ENCODE measurements around the gene COPS6.
A peak's percentile ranks its signal among the peaks of the same experiment; 100 is the strongest.

Gene COPS6

DNA sequence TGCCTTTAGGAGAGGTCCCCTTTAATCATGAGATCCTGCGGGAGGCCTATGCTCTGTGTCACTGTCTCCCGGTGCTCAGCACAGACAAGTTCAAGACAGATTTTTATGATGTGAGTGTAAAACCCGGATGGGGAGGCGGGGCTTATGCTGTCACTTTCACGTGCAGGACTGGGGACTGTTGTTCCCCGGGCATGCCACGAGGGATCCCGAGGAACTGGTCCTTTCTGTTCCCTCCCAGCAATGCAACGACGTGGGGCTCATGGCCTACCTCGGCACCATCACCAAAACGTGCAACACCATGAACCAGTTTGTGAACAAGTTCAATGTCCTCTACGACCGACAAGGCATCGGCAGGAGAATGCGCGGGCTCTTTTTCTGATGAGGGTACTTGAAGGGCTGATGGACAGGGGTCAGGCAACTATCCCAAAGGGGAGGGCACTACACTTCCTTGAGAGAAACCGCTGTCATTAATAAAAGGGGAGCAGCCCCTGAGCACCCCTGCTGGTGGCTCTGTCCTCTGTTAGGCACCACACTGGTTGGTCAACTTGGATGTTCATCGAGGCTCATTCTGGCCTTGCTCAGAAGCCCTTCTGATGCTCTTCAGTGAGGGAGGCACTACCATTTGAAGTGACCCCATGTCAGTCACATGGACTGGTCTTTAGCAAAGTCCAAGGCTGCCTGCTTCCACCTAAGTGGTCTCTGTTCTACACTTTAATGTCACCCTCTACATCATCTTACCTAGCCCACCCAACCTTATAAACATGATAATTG, 2.8 kb downstream of the COPS6 start:
- no peak overlapping the region for H3K27ac ChIP-seq (ENCODE audit: insufficient read depth in 1 of 2, low read depth in 1 of 2, low read length in 2 of 2, poor library complexity in 1 of 2, severe bottlenecking in 2 of 2)
- CTCF ChIA-PET = interaction anchor here (1.1 to 2.0 kb wide), 4 partner anchors 9 to 40 kb away, joined by 3 to 7 read pairs (median 5); partner anchors contain the start of genes AP4M1 and MCM7
- no peaks in the 10 kb centered on the region for H3K9me3 ChIP-seq (ENCODE audit: control extremely low read depth in 1 of 5, control insufficient read depth in 4 of 5, insufficient read depth in 2 of 5, low read depth in 1 of 5, low read length in 4 of 5)
- H3K27me3 ChIP-seq (replicated peaks in 2 of 5; ENCODE audit: control insufficient read depth in 4 of 5, insufficient read depth in 5 of 5, low read length in 4 of 5) = no peaks in the 10 kb centered on the region
- peaks cover 0 to 20% (median 13%) of the 10 kb centered on the region in 4 experiments for H3K4me1 ChIP-seq (ENCODE audit: control extremely low read depth in 1 of 4, control insufficient read depth in 4 of 4, insufficient read depth in 4 of 4, low read length in 3 of 4)
- H3K36me3 ChIP-seq (ENCODE audit: control insufficient read depth in 4 of 4, insufficient read depth in 4 of 4, low read length in 3 of 4) = peaks cover 14 to 64% (median 55%) of the 10 kb centered on the region in 4 experiments
- POLR2A ChIA-PET = interaction anchor here (1.9 to 2.3 kb wide), 2 partner anchors 9 kb away, joined by 5 to 8 read pairs; partner anchors contain the start of gene MCM7
- H3K4me3 ChIP-seq (ENCODE audit: control insufficient read depth in 1 of 7, extremely low read depth in 1 of 7, insufficient read depth in 4 of 7, low read depth in 2 of 7, low read length in 6 of 7) = no peak overlapping the region
- DNase-seq = peak in 1 of 3 donors; percentile 25
- 90% methylated on average over 18 of the region's 19 CpGs for WGBS (ENCODE audit: insufficient coverage)

DNA sequence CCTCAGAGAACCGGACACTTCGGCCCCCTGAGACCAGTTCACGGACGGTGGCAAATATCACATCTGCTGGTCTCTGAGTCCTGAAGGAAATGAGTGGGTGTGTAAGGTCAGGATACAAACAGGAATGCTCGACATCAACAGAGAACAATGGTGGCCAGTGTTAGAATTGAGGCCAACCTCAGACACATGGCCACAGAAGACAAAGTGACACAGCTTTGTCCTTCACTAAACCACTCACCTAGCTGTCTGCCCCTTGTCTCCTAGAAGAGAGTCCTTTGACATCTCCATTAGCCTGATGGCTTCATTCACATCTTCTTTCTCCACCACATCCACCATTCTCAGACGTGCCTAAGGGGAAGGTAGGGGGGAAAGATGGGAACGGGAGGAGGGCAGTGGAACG, 4.3 kb downstream of the COPS6 start:
- peaks cover 0 to 17% (median 11%) of the 10 kb centered on the region in 4 experiments for H3K4me1 ChIP-seq (ENCODE audit: control extremely low read depth in 1 of 4, control insufficient read depth in 4 of 4, insufficient read depth in 4 of 4, low read length in 3 of 4)
- CTCF ChIA-PET = interaction anchor here (1.0 to 2.0 kb wide), 2 partner anchors 8 to 38 kb away, joined by 4 to 6 read pairs; no protein-coding TSS in a partner anchor
- H3K36me3 ChIP-seq (ENCODE audit: control insufficient read depth in 4 of 4, insufficient read depth in 4 of 4, low read length in 3 of 4) = peaks cover 22 to 78% (median 64%) of the 10 kb centered on the region in 4 experiments
- WGBS (ENCODE audit: insufficient coverage) = 93% methylated on average over 6 of the region's 8 CpGs
- no peak for DNase-seq
- no peaks in the 10 kb centered on the region for H3K27me3 ChIP-seq (replicated peaks in 2 of 5; ENCODE audit: control insufficient read depth in 4 of 5, insufficient read depth in 5 of 5, low read length in 4 of 5)
- POLR2A ChIA-PET = interaction anchor here (0.7 kb wide), 1 partner anchor 12 kb away, joined by 3 read pairs; the partner anchor contains the start of gene ZNF3
- no peaks in the 10 kb centered on the region for H3K9me3 ChIP-seq (ENCODE audit: control extremely low read depth in 1 of 5, control insufficient read depth in 4 of 5, insufficient read depth in 2 of 5, low read depth in 1 of 5, low read length in 4 of 5)
- H3K4me3 ChIP-seq (ENCODE audit: control insufficient read depth in 1 of 7, extremely low read depth in 1 of 7, insufficient read depth in 4 of 7, low read depth in 2 of 7, low read length in 6 of 7) = no peak overlapping the region
- peak overlapping the region in 1 of 2 experiments; percentile 12 for H3K27ac ChIP-seq (ENCODE audit: insufficient read depth in 1 of 2, low read depth in 1 of 2, low read length in 2 of 2, poor library complexity in 1 of 2, severe bottlenecking in 2 of 2)

- POLR2A ChIA-PET = interaction anchor here (0.7 kb wide), 1 partner anchor 12 kb away, joined by 3 read pairs; the partner anchor contains the start of gene ZNF3
Observed at GRCh38 chr7:100093498-100093897, 4.7 kb downstream of the COPS6 start.

GRCh38 chr7:100093925-100094486, 5.2 kb downstream of the COPS6 start:
- no peaks in the 10 kb centered on the region for H3K27me3 ChIP-seq (replicated peaks in 2 of 5; ENCODE audit: control insufficient read depth in 4 of 5, insufficient read depth in 5 of 5, low read length in 4 of 5)
- CTCF ChIA-PET = interaction anchor here (1.0 to 2.0 kb wide), 3 partner anchors 8 to 37 kb away, joined by 3 to 6 read pairs (median 4); no protein-coding TSS in a partner anchor
- 97% methylated on average over 13 of the region's 16 CpGs for WGBS (ENCODE audit: insufficient coverage)
- DNase-seq = no peak
- H3K36me3 ChIP-seq (ENCODE audit: control insufficient read depth in 4 of 4, insufficient read depth in 4 of 4, low read length in 3 of 4) = peaks cover 29 to 87% (median 73%) of the 10 kb centered on the region in 4 experiments
- no peaks in the 10 kb centered on the region for H3K9me3 ChIP-seq (ENCODE audit: control extremely low read depth in 1 of 5, control insufficient read depth in 4 of 5, insufficient read depth in 2 of 5, low read depth in 1 of 5, low read length in 4 of 5)
- POLR2A ChIA-PET = interaction anchor here (1.3 kb wide), 1 partner anchor 11 kb away, joined by 4 read pairs; no protein-coding TSS in a partner anchor
- no peak overlapping the region for H3K27ac ChIP-seq (ENCODE audit: insufficient read depth in 1 of 2, low read depth in 1 of 2, low read length in 2 of 2, poor library complexity in 1 of 2, severe bottlenecking in 2 of 2)
- H3K4me3 ChIP-seq (ENCODE audit: control insufficient read depth in 1 of 7, extremely low read depth in 1 of 7, insufficient read depth in 4 of 7, low read depth in 2 of 7, low read length in 6 of 7) = no peak overlapping the region
- peaks cover 0 to 13% (median 8%) of the 10 kb centered on the region in 4 experiments for H3K4me1 ChIP-seq (ENCODE audit: control extremely low read depth in 1 of 4, control insufficient read depth in 4 of 4, insufficient read depth in 4 of 4, low read length in 3 of 4)

More at GRCh38 chr7:100093498-100093897, 4.7 kb downstream of the COPS6 start:
- CTCF ChIA-PET = interaction anchor here (1.0 to 2.0 kb wide), 3 partner anchors 8 to 37 kb away, joined by 3 to 6 read pairs (median 4); no protein-coding TSS in a partner anchor
- Histone ChIP-seq H3K27me3 (replicated peaks in 2 of 5; ENCODE audit: control insufficient read depth in 4 of 5, insufficient read depth in 5 of 5, low read length in 4 of 5) (no peaks in the 10 kb centered on the region), H3K27ac (ENCODE audit: insufficient read depth in 1 of 2, low read depth in 1 of 2, low read length in 2 of 2, poor library complexity in 1 of 2, severe bottlenecking in 2 of 2) (no peak overlapping the region), H3K4me3 (ENCODE audit: control insufficient read depth in 1 of 7, extremely low read depth in 1 of 7, insufficient read depth in 4 of 7, low read depth in 2 of 7, low read length in 6 of 7) (no peak overlapping the region), H3K4me1 (ENCODE audit: control extremely low read depth in 1 of 4, control insufficient read depth in 4 of 4, insufficient read depth in 4 of 4, low read length in 3 of 4) (peaks cover 0 to 13% (median 7%) of the 10 kb centered on the region in 4 experiments), H3K36me3 (ENCODE audit: control insufficient read depth in 4 of 4, insufficient read depth in 4 of 4, low read length in 3 of 4) (peaks cover 26 to 82% (median 68%) of the 10 kb centered on the region in 4 experiments), H3K9me3 (ENCODE audit: control extremely low read depth in 1 of 5, control insufficient read depth in 4 of 5, insufficient read depth in 2 of 5, low read depth in 1 of 5, low read length in 4 of 5) (no peaks in the 10 kb centered on the region)
- no peak for DNase-seq
- 98% methylated on average over 13 of the region's 13 CpGs for WGBS (ENCODE audit: insufficient coverage)

DNA sequence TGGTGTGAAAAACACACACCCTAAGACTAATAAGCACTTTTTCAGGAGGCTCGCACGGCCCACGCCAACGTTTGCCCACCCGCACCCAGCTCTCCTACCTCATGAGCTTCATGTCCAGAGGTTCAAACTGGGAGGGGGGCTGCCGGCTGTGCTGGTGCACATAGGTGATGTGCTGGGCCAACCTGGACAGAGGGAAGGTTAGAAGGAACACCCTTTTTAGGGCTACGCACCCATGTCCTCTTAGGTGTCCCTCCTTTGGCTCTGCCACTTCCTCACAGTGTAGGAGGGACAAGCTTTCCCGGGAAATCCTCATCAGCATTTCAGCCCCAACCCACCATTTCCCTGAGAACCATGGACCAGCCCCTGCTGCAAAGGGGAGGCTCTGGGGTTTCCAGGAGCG, 6.5 kb downstream of the COPS6 start:
- Histone ChIP-seq H3K4me1 (ENCODE audit: control extremely low read depth in 1 of 4, control insufficient read depth in 4 of 4, insufficient read depth in 4 of 4, low read length in 3 of 4) (peaks cover 7 to 15% (median 9%) of the 10 kb centered on the region in 4 experiments), H3K4me3 (ENCODE audit: control insufficient read depth in 1 of 7, extremely low read depth in 1 of 7, insufficient read depth in 4 of 7, low read depth in 2 of 7, low read length in 6 of 7) (no peak overlapping the region), H3K27me3 (replicated peaks in 2 of 5; ENCODE audit: control insufficient read depth in 4 of 5, insufficient read depth in 5 of 5, low read length in 4 of 5) (no peaks in the 10 kb centered on the region), H3K9me3 (ENCODE audit: control extremely low read depth in 1 of 5, control insufficient read depth in 4 of 5, insufficient read depth in 2 of 5, low read depth in 1 of 5, low read length in 4 of 5) (no peaks in the 10 kb centered on the region), H3K27ac (ENCODE audit: insufficient read depth in 1 of 2, low read depth in 1 of 2, low read length in 2 of 2, poor library complexity in 1 of 2, severe bottlenecking in 2 of 2) (no peak overlapping the region), H3K36me3 (ENCODE audit: control insufficient read depth in 4 of 4, insufficient read depth in 4 of 4, low read length in 3 of 4) (peaks cover 31 to 95% (median 78%) of the 10 kb centered on the region in 4 experiments)
- ChIA-PET CTCF (no interaction called here), POLR2A (interaction anchor here (1.3 kb wide), 1 partner anchor 13 kb away, joined by 4 read pairs; no protein-coding TSS in a partner anchor)
- 93% methylated on average over 3 of the region's 9 CpGs for WGBS (ENCODE audit: insufficient coverage)
- no peak for DNase-seq

- WGBS (ENCODE audit: insufficient coverage) = over 99% methylated on average over 16 of the region's 17 CpGs
- no peak overlapping the region for H3K4me3 ChIP-seq (ENCODE audit: control insufficient read depth in 1 of 7, extremely low read depth in 1 of 7, insufficient read depth in 4 of 7, low read depth in 2 of 7, low read length in 6 of 7)
- no peak for DNase-seq
- ChIA-PET POLR2A (no interaction called here), CTCF (interaction anchor here (0.6 kb wide), 1 partner anchor 13 kb away, joined by 5 read pairs; no protein-coding TSS in a partner anchor)
- H3K9me3 ChIP-seq (ENCODE audit: control extremely low read depth in 1 of 5, control insufficient read depth in 4 of 5, insufficient read depth in 2 of 5, low read depth in 1 of 5, low read length in 4 of 5) = no peaks in the 10 kb centered on the region
- H3K36me3 ChIP-seq (ENCODE audit: control insufficient read depth in 4 of 4, insufficient read depth in 4 of 4, low read length in 3 of 4) = peaks cover 31 to 91% (median 75%) of the 10 kb centered on the region in 4 experiments
- H3K27ac ChIP-seq (ENCODE audit: insufficient read depth in 1 of 2, low read depth in 1 of 2, low read length in 2 of 2, poor library complexity in 1 of 2, severe bottlenecking in 2 of 2) = peak overlapping the region in 1 of 2 experiments; percentile 9
- H3K4me1 ChIP-seq (ENCODE audit: control extremely low read depth in 1 of 4, control insufficient read depth in 4 of 4, insufficient read depth in 4 of 4, low read length in 3 of 4) = peaks cover 7 to 15% (median 9%) of the 10 kb centered on the region in 4 experiments
- no peaks in the 10 kb centered on the region for H3K27me3 ChIP-seq (replicated peaks in 2 of 5; ENCODE audit: control insufficient read depth in 4 of 5, insufficient read depth in 5 of 5, low read length in 4 of 5)
Observed at GRCh38 chr7:100095704-100096103, 6.9 kb downstream of the COPS6 start.
